Effector CD4-positive, alpha-beta T cell (primary cell): Measurements from ENCODE around the gene CACNG8. TPM values are rescaled to one million over a fixed set of nuclear protein-coding genes. Genes with fewer than 3 reads are reported as not detected.
"Not testable (repeated sequence)": the region's sequence is repeated elsewhere in the genome, so short reads cannot be mapped to it uniquely, and the experiment has no call there.

Experiments
- DNase-seq: peaks from one replicate; pipeline ENCODE4 v3.0.0-alpha.2; 2020
- total RNA-seq: gene quantifications from one replicate; lab custom pipeline; 2026; lab: John Stamatoyannopoulos, UW

Gene CACNG8
- not detected for total RNA-seq

DNA sequence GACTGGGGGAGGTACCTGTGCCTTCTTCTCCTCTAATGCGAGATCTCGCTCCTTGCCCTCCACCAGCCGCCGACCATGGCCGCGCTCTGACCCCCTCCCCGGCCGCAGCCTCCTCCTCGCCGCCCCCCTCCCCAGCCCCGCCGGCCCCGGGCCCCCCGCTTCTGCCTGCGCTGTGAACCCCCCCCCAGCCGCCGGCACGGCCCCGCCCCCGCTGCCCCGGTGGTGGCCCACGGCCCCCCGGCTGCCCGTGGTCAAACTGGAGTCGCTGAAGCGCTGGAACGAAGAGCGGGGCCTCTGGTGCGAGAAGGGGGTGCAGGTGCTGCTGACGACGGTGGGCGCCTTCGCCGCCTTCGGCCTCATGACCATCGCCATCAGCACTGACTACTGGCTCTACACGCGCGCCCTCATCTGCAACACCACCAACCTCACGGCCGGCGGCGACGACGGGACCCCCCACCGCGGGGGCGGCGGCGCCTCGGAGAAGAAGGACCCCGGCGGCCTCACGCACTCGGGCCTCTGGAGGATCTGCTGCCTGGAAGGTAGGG, at the start of gene CACNG8:
CACNG8 (plus strand) TSS at position 51 of the 545 bp plus-strand sequence.
- DNase-seq: no peak

DNA sequence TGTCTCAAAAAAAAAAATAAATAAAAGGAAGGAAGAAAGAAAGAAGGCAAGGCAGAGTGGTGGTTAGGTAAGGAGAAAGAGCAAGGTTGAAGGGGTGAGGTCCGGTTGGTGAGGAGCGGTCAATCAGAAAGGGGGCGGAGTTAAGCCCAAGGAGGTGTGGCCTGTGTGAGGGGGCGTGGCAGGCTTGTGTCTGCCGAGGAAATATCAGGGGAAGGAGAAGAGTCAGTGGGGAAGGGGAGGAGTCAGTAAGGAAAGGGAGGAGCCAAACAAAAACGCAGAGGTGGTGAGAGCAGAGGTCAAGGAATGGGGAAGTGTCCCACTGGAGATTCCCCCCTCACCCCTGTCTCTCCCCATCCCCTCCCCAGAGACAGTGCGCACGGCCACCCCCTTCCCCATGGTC, 47.7 kb upstream of the CACNG8 start:
- no peak for DNase-seq

- DNase-seq: no peak
Measured at GRCh38 chr19:53916004-53916403, 46.7 kb upstream of the CACNG8 start.

GRCh38 chr19:53917356-53917755, 45.4 kb upstream of the CACNG8 start:
- no peak for DNase-seq

DNA sequence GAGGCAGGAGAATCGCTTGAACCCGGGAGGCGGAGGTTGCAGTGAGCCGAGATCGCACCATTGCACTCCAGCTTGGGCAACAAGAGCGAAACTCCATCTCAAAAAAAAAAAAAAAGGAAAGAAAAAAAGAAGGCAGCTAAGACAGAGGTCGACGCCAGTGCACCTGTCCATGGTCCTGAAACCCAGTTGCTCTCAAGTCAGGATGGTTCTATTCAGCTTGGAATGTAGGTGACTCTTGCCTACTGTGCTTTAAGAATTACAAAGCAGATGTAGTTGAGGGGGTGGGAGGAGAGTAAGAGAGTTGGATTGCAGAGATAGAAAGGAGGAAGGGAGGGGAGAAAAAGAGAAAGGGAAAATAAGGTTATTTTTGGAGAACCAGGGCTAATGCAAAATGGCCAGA, 35.0 kb upstream of the CACNG8 start:
- DNase-seq: peak; percentile 11

DNA sequence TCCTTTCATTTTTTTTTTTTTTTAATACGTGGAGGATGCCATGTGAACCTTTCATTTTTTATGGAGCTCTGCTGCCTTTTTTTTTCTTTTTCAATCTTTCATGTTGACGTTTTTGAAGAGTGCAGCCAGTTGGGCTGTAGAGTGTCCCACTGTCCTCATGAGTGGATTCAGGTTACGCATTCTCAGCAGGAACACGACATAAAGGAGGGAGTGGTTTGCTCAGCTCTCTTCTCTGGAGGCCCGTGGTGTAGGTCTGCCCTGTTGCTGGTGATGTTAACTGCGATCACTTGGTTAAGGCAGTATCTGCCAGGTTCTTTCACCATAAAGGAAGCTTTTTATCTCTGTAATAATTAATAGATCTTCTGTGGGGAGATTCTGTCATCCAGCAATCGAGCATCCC, 26.7 kb upstream of the CACNG8 start:
- no peak for DNase-seq

- no peak for DNase-seq
Measured at GRCh38 chr19:53942001-53942786, 20.5 kb upstream of the CACNG8 start.

DNA sequence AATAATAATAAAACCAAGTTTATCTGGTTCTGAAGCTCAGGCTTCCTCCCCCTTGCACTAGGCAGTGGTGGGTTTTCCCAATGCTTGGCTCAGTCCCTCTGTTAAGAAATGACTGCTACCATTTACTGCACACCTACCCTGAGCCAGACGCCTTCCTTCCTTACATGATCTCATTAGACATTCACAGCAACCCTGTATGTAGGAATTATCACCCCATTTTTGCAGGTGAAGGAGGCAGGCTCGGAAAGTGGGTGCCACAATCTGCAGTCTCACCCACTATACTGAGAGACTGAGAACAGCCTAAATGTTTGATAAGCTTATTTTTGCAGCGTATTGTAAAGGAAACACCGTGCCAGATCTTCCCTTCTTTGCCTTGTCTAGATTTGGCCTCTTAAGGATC, 18.3 kb upstream of the CACNG8 start:
- DNase-seq: no peak

GRCh38 chr19:53944933-53945332, 17.8 kb upstream of the CACNG8 start:
- DNase-seq: no peak

DNA sequence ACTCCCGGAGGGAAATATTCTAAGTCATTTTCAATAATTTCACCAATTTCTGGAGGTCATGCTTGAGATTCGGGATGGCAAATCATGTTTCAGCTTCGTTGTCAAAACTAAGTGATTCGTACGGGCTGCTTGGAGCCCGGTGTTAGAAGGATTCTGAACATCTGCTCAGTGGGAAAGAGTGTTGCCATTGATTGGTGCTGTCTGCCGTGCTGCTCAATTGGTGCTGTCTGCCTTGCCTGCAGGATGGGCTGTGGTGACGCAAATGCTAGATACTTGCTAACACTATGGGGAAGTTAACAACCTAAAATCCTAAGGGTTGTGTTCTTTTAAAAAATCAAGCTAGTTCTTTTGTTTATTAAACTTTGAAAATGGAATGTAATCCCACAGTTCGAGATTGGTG, 17.3 kb upstream of the CACNG8 start:
- DNase-seq: no peak

GRCh38 chr19:53945998-53946397, 16.7 kb upstream of the CACNG8 start:
- DNase-seq: no peak

GRCh38 chr19:53947624-53948023, 15.1 kb upstream of the CACNG8 start:
- no peak for DNase-seq

GRCh38 chr19:53948611-53949010, 14.1 kb upstream of the CACNG8 start:
- DNase-seq: not testable (repeated sequence)

- DNase-seq: no peak
Measured at GRCh38 chr19:53951436-53951835, 11.3 kb upstream of the CACNG8 start.

DNA sequence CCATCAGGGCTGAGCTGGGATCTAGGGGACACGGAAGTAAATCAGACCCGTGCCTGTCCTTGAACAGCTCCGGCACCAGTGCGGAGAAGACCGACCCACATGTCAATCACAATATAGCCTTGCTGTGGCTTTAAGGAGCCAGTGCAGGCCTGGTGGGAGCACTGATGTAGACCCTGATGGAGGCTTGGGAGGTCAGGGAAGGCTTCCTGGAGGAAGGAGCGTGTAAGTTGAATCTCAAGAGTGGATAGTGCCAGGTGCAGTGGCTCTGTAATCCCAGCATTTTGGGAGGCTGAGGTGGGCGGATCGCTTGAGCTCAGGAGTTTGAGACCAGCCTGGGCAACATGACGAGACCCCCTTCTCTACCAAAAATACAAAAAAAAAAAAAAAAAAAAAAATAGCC, 10.8 kb upstream of the CACNG8 start:
- no peak for DNase-seq

DNA sequence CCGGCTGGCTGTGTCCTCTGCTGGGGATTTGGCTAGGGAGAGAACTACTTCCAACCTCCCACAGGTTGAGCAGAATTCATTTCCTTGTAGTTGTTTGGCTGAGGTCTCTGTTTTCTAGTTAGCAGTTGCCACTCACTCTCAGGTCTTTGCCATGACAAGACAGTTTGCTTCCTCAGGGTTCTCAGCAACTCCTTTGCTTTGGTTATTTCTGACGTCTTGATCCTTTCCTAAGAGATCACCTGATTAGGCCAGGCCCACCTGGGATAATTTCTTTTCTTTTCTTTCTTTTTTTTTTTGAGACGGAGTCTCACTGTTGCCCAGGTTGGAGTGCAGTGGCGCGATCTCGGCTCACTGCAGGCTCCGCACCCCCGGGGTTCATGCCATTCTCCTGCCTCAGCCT, 9.4 kb upstream of the CACNG8 start:
- no peak for DNase-seq

DNA sequence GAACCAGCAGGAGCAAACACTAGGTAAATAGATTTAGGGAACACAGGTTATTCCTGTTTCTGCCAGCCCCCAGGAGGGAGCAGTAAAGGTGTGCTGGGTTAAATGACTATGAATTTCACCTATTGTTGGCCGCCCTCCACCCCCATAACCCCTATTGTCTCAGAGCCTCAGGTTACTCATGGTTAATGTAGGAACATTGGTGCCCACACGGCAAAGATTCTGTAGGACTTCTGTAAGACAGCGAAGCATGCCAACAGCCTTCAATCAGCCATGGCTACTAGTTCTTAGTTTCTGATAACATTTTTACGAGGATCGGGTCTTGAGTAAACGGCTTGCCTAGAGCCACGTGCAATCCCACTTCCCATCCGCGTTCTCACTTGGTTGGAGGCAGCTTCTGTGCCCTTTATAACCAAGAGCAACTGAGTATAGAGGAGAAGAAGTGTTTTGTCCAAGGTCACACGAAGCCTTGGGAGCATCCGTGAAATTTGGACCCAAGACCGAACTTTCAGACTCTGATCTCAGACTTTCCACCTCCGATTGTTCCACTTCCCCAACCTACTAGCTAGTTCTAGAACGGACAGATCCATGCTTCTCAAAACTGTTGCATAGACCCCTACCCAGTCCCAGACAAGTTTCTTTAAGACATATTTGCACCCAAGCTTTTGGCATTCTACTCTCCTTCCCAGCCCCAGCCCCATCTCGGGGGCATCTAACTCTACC, 5.1 kb upstream of the CACNG8 start:
- DNase-seq: no peak

DNA sequence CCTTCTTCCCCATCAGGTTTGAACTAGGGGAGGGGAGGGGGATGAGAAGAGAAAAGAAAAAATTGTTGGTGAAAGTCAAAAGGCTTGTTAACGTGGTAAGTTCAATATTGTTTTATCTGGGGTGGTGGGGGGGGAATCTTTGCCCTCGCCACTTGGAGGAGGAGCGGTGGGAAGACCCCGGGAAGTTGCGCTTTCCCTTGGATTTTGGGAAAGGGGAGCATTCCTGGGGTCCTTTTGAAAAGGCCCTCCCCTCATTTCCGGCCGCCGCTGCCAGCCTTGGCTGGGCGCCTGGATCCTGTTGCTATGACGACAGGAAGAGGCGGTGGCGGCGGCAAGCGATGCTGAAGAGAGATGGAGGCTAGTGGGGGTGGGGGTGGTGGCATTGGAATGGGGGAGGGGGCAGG, 4.6 kb upstream of the CACNG8 start:
- DNase-seq: no peak

- no peak for DNase-seq
Measured at GRCh38 chr19:53958823-53959757, 3.6 kb upstream of the CACNG8 start.

DNA sequence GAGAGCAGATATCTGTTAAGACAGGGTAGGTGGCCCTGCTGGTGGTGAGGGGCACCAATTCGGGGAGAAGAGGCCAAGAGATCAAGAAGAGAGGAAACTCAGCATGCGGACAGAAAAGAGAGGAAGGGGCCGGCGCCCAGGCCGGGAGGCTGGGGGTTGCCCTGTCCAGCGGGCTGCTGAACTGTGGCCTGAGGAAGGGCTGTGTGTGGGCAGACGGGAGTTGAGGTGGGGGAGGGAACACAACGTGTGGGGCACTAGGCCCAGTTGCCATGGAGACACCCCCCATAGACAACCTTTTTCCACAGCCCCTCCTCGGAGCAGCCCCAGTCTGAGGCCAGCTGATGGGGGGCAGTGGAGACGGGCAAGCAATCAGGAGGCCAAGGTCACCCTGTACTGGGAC, 2.5 kb upstream of the CACNG8 start:
- no peak for DNase-seq

DNA sequence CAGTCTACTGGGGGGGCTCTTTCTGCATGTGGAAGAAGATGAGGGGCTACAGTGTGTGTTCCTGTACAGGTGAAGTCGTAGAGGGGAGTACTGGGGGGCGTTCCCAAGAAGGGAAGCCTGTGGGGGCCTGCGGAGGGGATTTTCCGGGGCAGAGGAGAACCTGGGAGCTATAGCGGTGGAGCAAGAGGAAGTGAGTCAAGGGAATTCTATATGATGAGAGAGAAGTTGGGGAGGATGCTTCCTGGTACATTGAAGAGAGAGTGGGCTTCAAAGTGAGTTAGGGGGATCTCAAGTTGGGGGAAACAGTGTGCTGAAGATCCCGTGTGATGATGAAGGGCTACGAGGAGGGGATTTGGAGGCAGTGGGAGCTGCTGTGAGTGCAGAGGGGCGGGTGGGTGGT, 1.9 kb upstream of the CACNG8 start:
- DNase-seq: no peak

DNA sequence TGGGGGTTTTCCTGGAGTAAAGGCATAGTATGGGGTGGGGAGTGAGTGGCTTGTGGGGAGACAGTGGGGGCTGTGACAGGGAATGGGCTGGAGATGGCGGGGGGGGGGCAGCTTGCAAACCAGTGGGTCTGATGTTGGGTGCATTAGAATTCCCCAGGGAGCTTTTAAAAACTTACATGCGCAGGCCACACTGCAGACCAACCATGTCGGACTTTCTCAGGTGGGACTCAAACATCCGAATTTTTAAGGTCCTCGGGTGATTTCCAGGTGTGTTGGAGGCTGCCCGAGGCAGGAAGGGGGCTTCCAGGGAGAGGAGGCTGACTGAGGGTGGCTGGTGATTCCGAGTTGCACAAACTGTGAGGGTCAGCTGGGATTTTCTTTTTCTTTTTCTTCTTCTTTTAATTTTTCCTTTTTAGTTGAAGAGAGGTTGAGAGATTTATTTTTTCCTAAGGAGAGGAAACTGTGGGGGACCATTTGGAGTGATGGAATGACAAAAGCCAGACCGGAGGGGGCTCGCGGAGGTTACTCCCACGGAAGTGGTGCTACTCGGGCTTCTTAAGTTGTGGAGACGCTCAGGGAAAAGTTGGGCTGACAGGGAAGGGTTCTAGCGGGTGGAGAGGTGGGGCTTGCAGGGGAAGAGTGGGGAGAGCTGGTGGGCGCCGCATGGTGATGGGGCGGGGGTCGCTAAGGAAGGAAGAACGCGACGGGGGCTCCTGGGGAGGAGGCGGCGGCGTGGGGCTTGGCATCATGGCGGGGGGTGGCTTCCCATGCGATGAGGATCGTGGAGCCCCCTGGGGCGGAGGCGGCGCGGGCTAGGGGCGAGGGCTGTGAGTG, 997 bp upstream of the CACNG8 start:
- no peak for DNase-seq
